K562 (cell line): Measurements from ENCODE around the gene SMAP2. TPM values are rescaled to one million over a fixed set of nuclear protein-coding genes. Genes with fewer than 3 reads are reported as not detected.

ENCODE experiments used
- ATF7 ChIP-seq: fragments of 450-650 bp; IDR thresholded peaks from 2 replicates; pipeline ENCODE4 v1.7.1; 2014; ENCODE audit warnings: mild to moderate bottlenecking, moderate library complexity
- CBFA2T3 ChIP-seq: fragments of 450-650 bp; IDR thresholded peaks from 2 replicates; pipeline ENCODE4 v1.6.1; 2017
- HINFP ChIP-seq: fragments of 450-650 bp; conservative IDR thresholded peaks from 2 replicates; pipeline ENCODE4 v1.6.1; 2016; ENCODE audit warnings: missing genetic modification characterization, low read depth, mild to moderate bottlenecking, control low read depth, missing compliant biosample characterization
- KAT2B ChIP-seq: IDR thresholded peaks from one replicate; pipeline ENCODE4 v1.6.1; 2012; ENCODE audit warnings: low read depth, mild to moderate bottlenecking, control low read depth, inconsistent platforms, low read length, moderate library complexity
- MEIS2 ChIP-seq: fragments of 450-650 bp; IDR thresholded peaks from 2 replicates; pipeline ENCODE4 v1.6.1; 2014; ENCODE audit warnings: mild to moderate bottlenecking; ENCODE audit not compliant: partially characterized antibody
- MTA2 ChIP-seq: fragments of 450-650 bp; IDR thresholded peaks from 2 replicates; pipeline ENCODE4 v1.6.1; 2016; ENCODE audit warnings: low read depth
- POLR2AphosphoS5 ChIP-seq: IDR thresholded peaks from 2 replicates; pipeline ENCODE4 v1.6.1; 2011; ENCODE audit warnings: mild to moderate bottlenecking, low read depth, low read length, moderate library complexity; ENCODE audit not compliant: control insufficient read depth, insufficient read depth
- RCOR1 ChIP-seq, 2 experiments: IDR thresholded peaks; 2 replicates each; pipeline ENCODE4 v1.6.1; 2012; ENCODE audit warnings: low read depth in 2 of 2, low read length in 2 of 2, borderline replicate concordance in 1 of 2, improper control_type of control experiment in 1 of 2
- TBL1XR1 ChIP-seq, 2 experiments: IDR thresholded peaks; 2 replicates each; pipeline ENCODE4 v1.6.1; 2012; ENCODE audit warnings: improper control_type of control experiment in 2 of 2, low read length in 2 of 2, mild to moderate bottlenecking in 1 of 2
- TFAP4 ChIP-seq: sonication (generic); formaldehyde crosslinking; IDR thresholded peaks from 2 replicates; pipeline ENCODE4 v1.8.0; 2022; ENCODE audit warnings: missing genetic modification reagents, mild to moderate bottlenecking, moderate library complexity, borderline replicate concordance
- ZEB2 ChIP-seq: fragments of 450-650 bp; IDR thresholded peaks from 2 replicates; pipeline ENCODE4 v1.6.1; 2016
- polyA plus RNA-seq, 8 experiments: library from polyadenylated mRNA; depleted of rRNA in 4 of 8; stranded (reverse) in 5 of 8; unstranded in 3 of 8; fragments of >200 nt; fragmentation: Nextera tagmentation in 2 of 8; fragmentation: Illumina TruSeq in 1 of 8; extraction: Ambion mirVana in 2 of 8; extraction: Trizol in 1 of 8; gene quantifications; 2 replicates each; pipeline versions ENCODE4 v1.2.1 to v1.2.3, GENCODE V29; 2011 to 2014; ENCODE audit warnings: inconsistent platforms in 1 of 8, missing spikeins in 1 of 8
- total RNA-seq, 7 experiments: library from RNA; depleted of rRNA in 6 of 7; stranded (reverse); fragments of >200 nt in 6 of 7; fragmentation: Illumina TruSeq in 2 of 7; extraction: Trizol in 2 of 7; gene quantifications; 2 replicates each; pipeline versions ENCODE4 v1.2.1 to v1.2.3, GENCODE V29; 2011 to 2021; ENCODE audit warnings: low replicate concordance in 1 of 7
- TF ChIP-seq, protein P1 (sequence below): fragments of 450-650 bp; IDR thresholded peaks from 2 replicates; pipeline ENCODE4 v1.6.1; 2016; ENCODE audit warnings: mild to moderate bottlenecking, moderate library complexity

Gene SMAP2
- total and polyA plus RNA-seq, 9 of the 15 experiments (the other 6 are each of a cell fraction or from before 2014, with no cell fraction given): 38.7 to 212 (median 94.1) TPM

DNA sequence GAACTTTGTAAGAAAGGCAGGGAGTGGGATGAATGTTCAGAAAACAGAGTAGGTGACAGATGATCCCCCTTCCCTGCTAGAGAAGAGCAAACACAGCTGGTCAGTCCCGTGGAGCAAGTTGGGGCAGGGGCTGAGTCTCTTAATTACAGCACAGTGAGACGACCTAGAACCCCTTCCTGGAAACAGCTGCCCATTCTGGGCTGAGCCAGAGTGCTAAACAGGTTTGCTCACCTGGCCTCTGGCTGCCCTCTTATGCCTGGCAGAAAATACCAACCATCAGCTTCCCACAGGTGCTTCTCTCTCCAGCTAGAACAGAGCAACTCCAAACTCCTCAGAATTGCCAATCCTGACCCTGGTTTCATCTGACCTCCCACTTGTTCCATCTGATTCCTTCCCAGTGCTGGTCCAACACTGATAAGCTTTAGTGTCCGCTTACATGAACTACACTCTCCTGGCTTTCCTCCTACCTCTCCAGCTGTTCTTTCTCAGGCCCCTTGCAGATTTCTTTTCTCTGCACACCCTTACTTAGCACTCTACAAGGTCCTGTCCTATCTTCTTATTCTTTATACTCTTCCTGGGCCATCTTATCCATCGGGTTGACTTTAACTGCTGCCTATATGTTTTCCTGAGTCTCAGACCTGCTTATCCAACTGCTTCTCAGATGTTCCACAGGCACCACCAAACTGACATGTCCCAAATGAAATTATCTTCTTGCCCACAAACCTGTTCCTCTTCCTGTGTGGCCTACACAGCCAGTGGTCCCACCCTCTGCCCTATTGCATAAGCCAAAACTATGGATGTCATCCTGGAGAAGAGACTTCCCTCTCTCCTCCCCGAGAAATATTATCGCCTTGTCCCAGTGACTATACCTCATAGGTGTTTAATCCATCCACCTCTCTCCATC lies 33.9 kb upstream of the SMAP2 start (continued):
- TF ChIP-seq, protein P1, sequence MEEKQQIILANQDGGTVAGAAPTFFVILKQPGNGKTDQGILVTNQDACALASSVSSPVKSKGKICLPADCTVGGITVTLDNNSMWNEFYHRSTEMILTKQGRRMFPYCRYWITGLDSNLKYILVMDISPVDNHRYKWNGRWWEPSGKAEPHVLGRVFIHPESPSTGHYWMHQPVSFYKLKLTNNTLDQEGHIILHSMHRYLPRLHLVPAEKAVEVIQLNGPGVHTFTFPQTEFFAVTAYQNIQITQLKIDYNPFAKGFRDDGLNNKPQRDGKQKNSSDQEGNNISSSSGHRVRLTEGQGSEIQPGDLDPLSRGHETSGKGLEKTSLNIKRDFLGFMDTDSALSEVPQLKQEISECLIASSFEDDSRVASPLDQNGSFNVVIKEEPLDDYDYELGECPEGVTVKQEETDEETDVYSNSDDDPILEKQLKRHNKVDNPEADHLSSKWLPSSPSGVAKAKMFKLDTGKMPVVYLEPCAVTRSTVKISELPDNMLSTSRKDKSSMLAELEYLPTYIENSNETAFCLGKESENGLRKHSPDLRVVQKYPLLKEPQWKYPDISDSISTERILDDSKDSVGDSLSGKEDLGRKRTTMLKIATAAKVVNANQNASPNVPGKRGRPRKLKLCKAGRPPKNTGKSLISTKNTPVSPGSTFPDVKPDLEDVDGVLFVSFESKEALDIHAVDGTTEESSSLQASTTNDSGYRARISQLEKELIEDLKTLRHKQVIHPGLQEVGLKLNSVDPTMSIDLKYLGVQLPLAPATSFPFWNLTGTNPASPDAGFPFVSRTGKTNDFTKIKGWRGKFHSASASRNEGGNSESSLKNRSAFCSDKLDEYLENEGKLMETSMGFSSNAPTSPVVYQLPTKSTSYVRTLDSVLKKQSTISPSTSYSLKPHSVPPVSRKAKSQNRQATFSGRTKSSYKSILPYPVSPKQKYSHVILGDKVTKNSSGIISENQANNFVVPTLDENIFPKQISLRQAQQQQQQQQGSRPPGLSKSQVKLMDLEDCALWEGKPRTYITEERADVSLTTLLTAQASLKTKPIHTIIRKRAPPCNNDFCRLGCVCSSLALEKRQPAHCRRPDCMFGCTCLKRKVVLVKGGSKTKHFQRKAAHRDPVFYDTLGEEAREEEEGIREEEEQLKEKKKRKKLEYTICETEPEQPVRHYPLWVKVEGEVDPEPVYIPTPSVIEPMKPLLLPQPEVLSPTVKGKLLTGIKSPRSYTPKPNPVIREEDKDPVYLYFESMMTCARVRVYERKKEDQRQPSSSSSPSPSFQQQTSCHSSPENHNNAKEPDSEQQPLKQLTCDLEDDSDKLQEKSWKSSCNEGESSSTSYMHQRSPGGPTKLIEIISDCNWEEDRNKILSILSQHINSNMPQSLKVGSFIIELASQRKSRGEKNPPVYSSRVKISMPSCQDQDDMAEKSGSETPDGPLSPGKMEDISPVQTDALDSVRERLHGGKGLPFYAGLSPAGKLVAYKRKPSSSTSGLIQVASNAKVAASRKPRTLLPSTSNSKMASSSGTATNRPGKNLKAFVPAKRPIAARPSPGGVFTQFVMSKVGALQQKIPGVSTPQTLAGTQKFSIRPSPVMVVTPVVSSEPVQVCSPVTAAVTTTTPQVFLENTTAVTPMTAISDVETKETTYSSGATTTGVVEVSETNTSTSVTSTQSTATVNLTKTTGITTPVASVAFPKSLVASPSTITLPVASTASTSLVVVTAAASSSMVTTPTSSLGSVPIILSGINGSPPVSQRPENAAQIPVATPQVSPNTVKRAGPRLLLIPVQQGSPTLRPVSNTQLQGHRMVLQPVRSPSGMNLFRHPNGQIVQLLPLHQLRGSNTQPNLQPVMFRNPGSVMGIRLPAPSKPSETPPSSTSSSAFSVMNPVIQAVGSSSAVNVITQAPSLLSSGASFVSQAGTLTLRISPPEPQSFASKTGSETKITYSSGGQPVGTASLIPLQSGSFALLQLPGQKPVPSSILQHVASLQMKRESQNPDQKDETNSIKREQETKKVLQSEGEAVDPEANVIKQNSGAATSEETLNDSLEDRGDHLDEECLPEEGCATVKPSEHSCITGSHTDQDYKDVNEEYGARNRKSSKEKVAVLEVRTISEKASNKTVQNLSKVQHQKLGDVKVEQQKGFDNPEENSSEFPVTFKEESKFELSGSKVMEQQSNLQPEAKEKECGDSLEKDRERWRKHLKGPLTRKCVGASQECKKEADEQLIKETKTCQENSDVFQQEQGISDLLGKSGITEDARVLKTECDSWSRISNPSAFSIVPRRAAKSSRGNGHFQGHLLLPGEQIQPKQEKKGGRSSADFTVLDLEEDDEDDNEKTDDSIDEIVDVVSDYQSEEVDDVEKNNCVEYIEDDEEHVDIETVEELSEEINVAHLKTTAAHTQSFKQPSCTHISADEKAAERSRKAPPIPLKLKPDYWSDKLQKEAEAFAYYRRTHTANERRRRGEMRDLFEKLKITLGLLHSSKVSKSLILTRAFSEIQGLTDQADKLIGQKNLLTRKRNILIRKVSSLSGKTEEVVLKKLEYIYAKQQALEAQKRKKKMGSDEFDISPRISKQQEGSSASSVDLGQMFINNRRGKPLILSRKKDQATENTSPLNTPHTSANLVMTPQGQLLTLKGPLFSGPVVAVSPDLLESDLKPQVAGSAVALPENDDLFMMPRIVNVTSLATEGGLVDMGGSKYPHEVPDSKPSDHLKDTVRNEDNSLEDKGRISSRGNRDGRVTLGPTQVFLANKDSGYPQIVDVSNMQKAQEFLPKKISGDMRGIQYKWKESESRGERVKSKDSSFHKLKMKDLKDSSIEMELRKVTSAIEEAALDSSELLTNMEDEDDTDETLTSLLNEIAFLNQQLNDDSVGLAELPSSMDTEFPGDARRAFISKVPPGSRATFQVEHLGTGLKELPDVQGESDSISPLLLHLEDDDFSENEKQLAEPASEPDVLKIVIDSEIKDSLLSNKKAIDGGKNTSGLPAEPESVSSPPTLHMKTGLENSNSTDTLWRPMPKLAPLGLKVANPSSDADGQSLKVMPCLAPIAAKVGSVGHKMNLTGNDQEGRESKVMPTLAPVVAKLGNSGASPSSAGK: no peak
- TF ChIP-seq POLR2AphosphoS5 (peak; percentile 55; the same call in 1 of the 2 replicates), KAT2B (no peak), RCOR1 (IDR thresholded peaks at IDR 0.05; ENCODE audit: borderline replicate concordance in 1 of 2, low read depth in 2 of 2, low read length in 2 of 2) (peak in 1 of 2 experiments; percentile 79; a peak in 1 of 4 replicates), CBFA2T3 (peak; percentile 93), MEIS2 (peak; percentile 12), ATF7 (peak; percentile 56; the same call in 1 of the 2 replicates), ZEB2 (peak; percentile 74), MTA2 (peak; percentile 76), TBL1XR1 (IDR thresholded peaks at IDR 0.05; ENCODE audit: low read length in 2 of 2) (0 out of 4 replicates have a peak, but pooled peaks of 1 of the 2 experiments have one; percentile 29), HINFP (tag) (no peak), TFAP4 (CRISPR knock-in tag) (peak; percentile 70)
